HG03354 (cell line): Measurements from ENCODE around the gene CERS3.

Experiments
- ATAC-seq: cut with Tn5 transposase; IDR thresholded peaks from one replicate; pipeline ENCODE4 v1.9.1; 2021; ENCODE audit warnings: mild to moderate bottlenecking; ENCODE audit not compliant: unreplicated experiment, poor library complexity, severe bottlenecking

Gene CERS3

DNA sequence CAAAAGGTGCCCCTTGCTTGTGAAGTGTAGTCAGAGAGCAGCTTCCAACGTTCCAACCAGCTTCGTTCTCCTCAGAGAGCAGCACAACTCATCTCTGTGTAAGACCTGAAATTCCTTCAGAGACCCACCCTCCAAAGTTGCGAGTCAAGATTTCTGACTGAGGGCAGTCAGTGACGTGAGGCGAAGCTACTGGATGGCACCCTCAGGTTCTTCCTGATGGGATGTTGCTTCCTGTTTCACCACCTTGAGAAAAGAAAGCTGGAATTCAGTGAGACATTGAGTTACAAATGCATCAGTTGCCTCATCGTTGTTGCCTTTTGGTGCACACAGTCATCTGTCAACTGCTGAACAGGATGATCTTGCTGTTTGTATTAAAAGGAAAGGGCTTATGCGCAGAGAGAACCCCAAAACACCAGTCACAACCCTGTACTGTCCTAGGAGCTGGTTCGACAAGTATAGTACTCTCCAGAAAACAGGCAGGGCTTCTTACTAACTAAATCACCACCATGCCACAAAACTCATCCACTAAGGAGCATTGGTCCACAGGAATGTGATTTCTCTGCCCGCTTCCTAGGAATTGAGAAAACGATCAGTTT lies at the start of gene CERS3:
Gene CERS3, minus strand, starts transcription at position 118 of the 596 bp plus-strand sequence. CDS start 27,101 bp downstream, outside the sequence.
- ATAC-seq: no peak

- ATAC-seq: no peak
These were observed 44.8 kb upstream of the CERS3 start for GRCh38 chr15:100573526-100573925.

GRCh38 chr15:100572362-100572983 lies 43.7 kb upstream of the CERS3 start:
- ATAC-seq: no peak

DNA sequence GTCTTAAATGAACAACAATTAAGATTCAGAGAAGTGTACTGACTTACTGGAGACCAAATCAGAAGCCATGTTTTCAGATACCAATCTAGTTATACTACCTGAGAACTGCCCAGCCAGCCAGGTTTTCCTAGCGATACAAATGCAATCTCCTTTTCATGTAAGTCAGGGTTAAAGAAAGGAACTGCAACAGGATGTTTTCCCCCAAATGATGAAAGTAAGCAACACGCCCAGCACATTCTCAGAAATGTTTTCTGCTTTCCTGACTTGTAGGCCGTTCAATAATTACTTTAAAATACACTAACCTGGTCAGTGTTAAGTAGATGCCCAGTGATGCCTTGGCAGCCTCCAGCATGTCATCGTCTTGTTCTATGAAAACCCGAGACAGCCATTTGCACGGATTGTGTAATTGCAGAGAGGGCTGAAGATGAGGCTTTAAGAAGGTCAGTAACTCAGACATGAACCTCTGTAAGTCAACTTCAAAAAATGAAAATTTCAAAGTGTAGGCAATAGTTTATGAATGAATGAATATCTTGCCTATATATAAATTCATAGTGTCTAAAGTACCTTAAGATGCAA lies 42.9 kb upstream of the CERS3 start:
- ATAC-seq: no peak

GRCh38 chr15:100570735-100571313 lies 42.1 kb upstream of the CERS3 start:
- peak; percentile 91 for ATAC-seq

DNA sequence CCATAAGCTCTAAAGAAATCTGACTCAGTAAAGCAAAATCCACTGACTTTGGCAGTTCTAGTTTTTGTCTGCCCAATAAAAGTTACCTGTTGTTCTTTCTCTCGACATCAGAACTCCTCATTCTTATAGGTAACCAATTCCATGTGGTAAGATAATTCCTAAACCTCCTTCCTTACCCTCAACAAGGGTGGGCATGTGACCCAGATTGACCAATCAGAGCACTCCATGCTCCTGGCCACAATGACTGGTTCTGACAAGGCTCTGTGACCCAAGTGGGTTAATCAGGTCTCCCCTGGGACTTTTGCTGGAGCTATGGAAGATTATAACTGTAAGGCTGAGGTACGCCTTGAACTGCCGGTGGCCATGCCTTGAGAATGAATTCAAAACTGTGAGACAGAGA lies 41.5 kb upstream of the CERS3 start:
- peak; percentile 25 for ATAC-seq

- no peak for ATAC-seq
These were observed 40.6 kb upstream of the CERS3 start for GRCh38 chr15:100569391-100569790.

DNA sequence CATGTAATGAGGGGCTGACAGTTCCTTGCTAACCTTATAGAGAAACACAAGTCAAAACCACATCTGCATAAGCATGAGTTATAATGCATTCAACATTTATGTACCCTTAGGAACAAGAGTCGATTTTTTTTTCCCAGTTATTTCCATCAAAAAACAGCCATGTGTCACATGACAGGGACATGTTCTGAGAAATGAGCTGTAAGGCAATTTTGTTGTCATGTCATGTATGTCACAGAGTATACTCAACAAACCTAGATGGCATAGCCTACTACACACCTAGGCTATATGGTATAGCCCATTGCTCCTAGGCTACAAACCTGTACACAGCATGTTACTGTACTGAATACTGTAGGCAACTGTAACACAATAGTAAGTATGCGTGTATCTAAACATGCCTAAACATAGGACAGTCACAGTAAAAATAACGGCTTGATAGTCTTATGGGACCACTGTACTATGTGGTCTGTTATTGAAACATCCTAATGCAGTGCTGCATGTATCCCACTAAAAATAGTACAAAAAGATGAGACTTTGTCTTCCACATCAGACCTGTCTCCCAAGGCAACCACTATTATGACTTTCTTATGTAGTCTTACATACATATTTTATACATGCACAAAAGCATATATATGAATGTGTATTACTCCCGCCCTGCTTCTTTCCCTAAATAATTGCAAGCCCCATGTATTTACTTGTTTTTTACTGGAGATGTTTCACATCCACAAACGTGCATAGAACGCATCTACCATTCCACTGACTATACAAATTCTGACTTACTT lies 38.3 kb upstream of the CERS3 start:
- no peak for ATAC-seq

DNA sequence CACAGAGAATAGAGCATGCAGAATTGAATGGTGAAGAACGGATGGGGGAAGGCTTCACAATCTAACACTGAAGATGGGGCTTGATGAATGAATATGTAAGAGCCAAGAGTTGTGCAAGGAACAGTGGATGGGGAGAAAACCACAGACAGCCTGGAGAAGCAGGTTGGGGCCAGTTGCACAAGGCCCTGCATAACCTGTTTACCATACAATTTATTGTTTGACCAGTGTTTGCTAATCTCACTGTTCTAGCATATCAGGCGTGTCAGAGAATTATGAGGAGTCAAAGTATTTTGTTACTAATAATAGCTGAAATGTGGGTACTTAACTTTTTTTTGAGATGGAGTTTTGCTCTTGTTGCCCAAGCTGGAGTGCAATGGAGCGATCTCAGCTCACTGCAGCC lies 36.8 kb upstream of the CERS3 start:
- no peak for ATAC-seq

- no peak for ATAC-seq
These were observed 31.6 kb upstream of the CERS3 start for GRCh38 chr15:100560323-100560722.

DNA sequence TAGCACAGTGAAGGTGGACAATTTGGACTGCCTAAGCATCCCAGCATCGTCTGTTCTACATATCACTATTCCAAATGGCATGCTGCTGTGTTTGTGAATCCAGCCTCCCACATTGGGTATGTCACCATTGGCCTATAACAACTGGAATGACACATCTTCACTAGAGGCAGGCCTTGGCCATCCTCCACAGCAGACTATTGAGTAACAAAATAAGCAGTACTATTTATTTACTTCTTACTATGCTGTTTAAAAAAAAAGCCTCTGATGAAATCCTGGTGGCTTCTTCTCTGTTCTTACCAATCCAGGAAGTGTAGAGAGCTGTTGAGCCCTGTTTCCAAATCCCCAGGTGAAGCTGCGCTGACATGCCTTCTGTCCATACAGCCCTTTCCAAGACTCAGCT lies 30.6 kb upstream of the CERS3 start:
- no peak for ATAC-seq

- no peak for ATAC-seq
These were observed 30.1 kb upstream of the CERS3 start for GRCh38 chr15:100558771-100559254.

DNA sequence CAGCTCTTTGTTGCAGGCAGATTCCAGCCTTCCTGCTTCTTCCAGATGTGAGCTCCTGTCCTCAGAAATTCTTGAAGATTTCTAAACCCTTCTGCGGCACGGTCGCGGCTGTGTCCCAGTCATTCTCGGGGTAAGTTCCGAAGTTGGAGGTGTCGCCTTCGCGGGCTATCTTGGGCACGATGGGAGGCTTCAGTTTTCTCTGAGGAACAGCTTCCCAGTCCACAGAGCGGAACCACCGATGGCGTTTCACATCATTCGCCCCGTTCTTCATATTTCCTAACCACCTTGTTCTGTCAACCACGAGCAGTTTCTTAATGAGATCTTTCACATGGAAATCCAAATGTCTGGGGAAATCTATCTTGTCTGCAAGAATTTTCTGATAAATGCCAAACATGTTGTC lies 24.7 kb upstream of the CERS3 start:
- ATAC-seq: no peak

DNA sequence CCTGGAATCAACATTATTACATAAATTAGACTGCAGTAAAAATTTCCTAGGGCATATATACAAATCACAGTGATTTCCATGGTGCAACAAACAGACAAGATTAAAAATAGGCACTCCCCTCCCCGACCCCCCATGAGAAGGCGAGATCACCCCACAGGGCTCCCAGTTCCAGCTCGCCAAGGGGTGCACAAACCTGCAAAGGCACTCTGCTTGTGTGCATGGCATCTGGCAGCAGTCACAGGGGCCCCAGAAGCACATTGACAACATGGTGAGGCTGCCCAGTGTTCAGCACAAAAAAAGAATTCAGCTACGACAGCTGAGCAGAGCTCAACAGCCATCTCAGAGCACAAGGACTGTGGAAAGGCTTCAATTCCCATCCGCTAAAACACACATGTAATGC lies 19.2 kb upstream of the CERS3 start:
- no peak for ATAC-seq

GRCh38 chr15:100544946-100545345 lies 16.2 kb upstream of the CERS3 start:
- no peak for ATAC-seq

- ATAC-seq: no peak
These were observed 15.6 kb upstream of the CERS3 start for GRCh38 chr15:100544338-100544841.

GRCh38 chr15:100542290-100542689 lies 13.5 kb upstream of the CERS3 start:
- no peak for ATAC-seq

DNA sequence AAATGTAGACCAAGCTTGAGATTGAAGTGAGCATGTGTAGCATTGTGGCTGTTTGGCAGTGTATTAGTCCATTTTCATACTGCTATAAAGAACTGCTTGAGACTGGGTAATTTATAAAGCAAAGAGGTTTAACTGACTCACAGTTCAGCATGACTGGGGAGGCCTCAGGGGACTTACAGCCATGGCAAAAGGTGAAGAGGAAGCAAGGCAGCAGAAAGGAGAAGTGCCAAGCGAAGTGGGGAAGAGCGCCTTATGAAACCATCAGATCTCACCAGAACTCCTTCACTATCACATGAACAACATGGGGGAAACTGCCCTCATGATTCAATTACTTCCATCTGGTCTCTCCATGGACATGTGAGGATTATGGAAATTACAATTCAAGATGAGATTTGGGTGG lies 8.6 kb upstream of the CERS3 start:
- peak; percentile 71 for ATAC-seq

- ATAC-seq: no peak
These were observed 8.0 kb upstream of the CERS3 start for GRCh38 chr15:100536733-100537132.

DNA sequence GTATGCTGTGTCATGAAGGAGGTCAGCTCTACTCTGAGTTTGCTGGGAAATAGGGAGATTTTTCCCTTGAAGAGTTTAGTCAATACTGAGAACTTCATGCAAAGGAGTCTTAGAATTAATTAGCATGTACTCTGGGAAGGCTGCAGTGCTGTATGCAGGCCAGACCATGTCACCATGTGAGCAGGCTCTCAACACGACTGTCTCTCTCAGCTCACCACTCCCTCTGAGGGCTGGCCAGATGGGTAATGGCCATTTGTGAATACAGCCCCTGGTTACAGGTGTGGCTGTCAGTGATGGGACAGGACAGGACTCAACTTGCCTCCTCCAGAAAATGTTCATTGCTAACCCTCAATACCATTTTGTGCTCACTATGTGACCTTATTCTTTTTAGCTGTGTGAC lies 5.1 kb upstream of the CERS3 start:
- ATAC-seq: no peak
